Liver (tissue), 9 donors: ENCODE measurements around the gene GCNT2. TPM values are rescaled to one million over a fixed set of nuclear protein-coding genes. Genes with fewer than 3 reads are reported as not detected.

Source experiments
- DNase-seq: peaks from one replicate; pipeline ENCODE4 v3.0.0-alpha.2; 2017; ENCODE audit warnings: low spot score
- H3K27ac ChIP-seq, 2 donors: one replicate each; pipeline ENCODE4 v1.7.0; 2013; ENCODE audit warnings: inconsistent platforms in 2 of 2, low read length in 2 of 2, control low read depth in 1 of 2, low read depth in 1 of 2, mild to moderate bottlenecking in 1 of 2
- H3K27me3 ChIP-seq, 4 donors: one replicate each; pipeline versions ENCODE4 v1.6.1 to v1.7.0; 2013; ENCODE audit warnings: low read length in 3 of 4, inconsistent platforms in 1 of 4, mild to moderate bottlenecking in 1 of 4, moderate library complexity in 1 of 4; ENCODE audit not compliant: control insufficient read depth in 4 of 4, insufficient read depth in 4 of 4
- H3K36me3 ChIP-seq, 4 donors: one replicate each; pipeline versions ENCODE4 v1.6.1 to v1.7.0; 2013; ENCODE audit warnings: low read length in 3 of 4, mild to moderate bottlenecking in 3 of 4, low read depth in 1 of 4, moderate library complexity in 1 of 4; ENCODE audit not compliant: control insufficient read depth in 4 of 4, insufficient read depth in 3 of 4
- H3K4me1 ChIP-seq, 4 donors: one replicate each; pipeline versions ENCODE4 v1.6.1 to v1.7.0; 2013; ENCODE audit warnings: low read length in 3 of 4, mild to moderate bottlenecking in 3 of 4, moderate library complexity in 1 of 4; ENCODE audit not compliant: control insufficient read depth in 4 of 4, insufficient read depth in 4 of 4
- H3K4me3 ChIP-seq, 3 donors: one replicate each; pipeline versions ENCODE4 v1.6.1 to v1.7.0; 2013; ENCODE audit warnings: low read length in 3 of 3, control low read depth in 1 of 3, low read depth in 1 of 3, mild to moderate bottlenecking in 1 of 3
- H3K9ac ChIP-seq, 2 donors: one replicate each; pipeline ENCODE4 v1.7.0; 2013; ENCODE audit warnings: low read length in 2 of 2, mild to moderate bottlenecking in 2 of 2, moderate library complexity in 2 of 2, control low read depth in 1 of 2, low read depth in 1 of 2
- H3K9me3 ChIP-seq, 4 donors: one replicate each; pipeline versions ENCODE4 v1.6.1 to v1.7.0; 2013; ENCODE audit warnings: low read length in 3 of 4; ENCODE audit not compliant: control insufficient read depth in 4 of 4
- CTCF ChIP-seq: fragments of 150-350 bp; IDR thresholded peaks from 2 replicates; pipeline ENCODE4 v1.5.1; 2017; ENCODE audit warnings: improper control_type of control experiment, low read depth, low read length; ENCODE audit not compliant: missing input control
- EGR1 ChIP-seq, 2 donors: IDR thresholded peaks; 2 replicates each; pipeline ENCODE4 v1.6.1; 2016 to 2018; ENCODE audit warnings: antibody characterized with exemption in 2 of 2, low read depth in 2 of 2
- FOXA1 ChIP-seq: IDR thresholded peaks from 2 replicates; pipeline ENCODE4 v1.6.1; 2016; ENCODE audit warnings: antibody characterized with exemption
- FOXA2 ChIP-seq: IDR thresholded peaks from 2 replicates; pipeline ENCODE4 v1.6.1; 2016; ENCODE audit warnings: antibody characterized with exemption
- GABPA ChIP-seq, 2 donors: IDR thresholded peaks in 1 of 2; conservative IDR thresholded peaks in 1 of 2; 2 replicates each; pipeline ENCODE4 v1.6.1; 2016; ENCODE audit warnings: antibody characterized with exemption in 2 of 2, mild to moderate bottlenecking in 1 of 2, moderate library complexity in 1 of 2
- HNF4G ChIP-seq: IDR thresholded peaks from 2 replicates; pipeline ENCODE4 v1.6.1; 2016; ENCODE audit warnings: antibody characterized with exemption
- MAX ChIP-seq: IDR thresholded peaks from 2 replicates; pipeline ENCODE4 v1.6.1; 2016; ENCODE audit warnings: antibody characterized with exemption
- REST ChIP-seq: IDR thresholded peaks from 2 replicates; pipeline ENCODE4 v1.6.1; 2016; ENCODE audit warnings: antibody characterized with exemption, mild to moderate bottlenecking
- SP1 ChIP-seq: IDR thresholded peaks from 2 replicates; pipeline ENCODE4 v1.6.1; 2018; ENCODE audit warnings: antibody characterized with exemption, mild to moderate bottlenecking
- TAF1 ChIP-seq: conservative IDR thresholded peaks from 2 replicates; pipeline ENCODE4 v1.6.1; 2016; ENCODE audit warnings: antibody characterized with exemption, mild to moderate bottlenecking
- YY1 ChIP-seq: IDR thresholded peaks from 2 replicates; pipeline ENCODE4 v1.6.1; 2016; ENCODE audit warnings: antibody characterized with exemption, mild to moderate bottlenecking
- ZBTB33 ChIP-seq: IDR thresholded peaks from 2 replicates; pipeline ENCODE4 v1.6.1; 2016; ENCODE audit warnings: antibody characterized with exemption
- WGBS: extraction: QIAGEN DNeasy Blood & Tissue Kit; methylation state at CpG from one replicate; pipeline ENCODE4 v1.1.7; 2013; 5-methylcytosine and 5-hydroxymethylcytosine counted together
- polyA plus RNA-seq, 2 donors: library from polyadenylated mRNA; stranded (reverse) in 1 of 2; unstranded in 1 of 2; fragments of 200-250 nt in 1 of 2; fragments of >200 nt in 1 of 2; fragmentation: Nextera tagmentation in 1 of 2; extraction: Ambion mirVana in 1 of 2; gene quantifications; one replicate each; pipeline versions ENCODE4 v1.2.1 to v1.2.3, GENCODE V29; 2013 to 2015
- total RNA-seq, 2 donors: library from RNA; depleted of rRNA; stranded (reverse); fragments of >200 nt; gene quantifications; one replicate each; pipeline ENCODE4 v1.2.3, GENCODE V29; 2014
- donor health status: healthy.
- donor health status: healthy.
- donor health status: healthy.
- donor health status: healthy.
- donor health status: healthy.

The GCNT2 gene
- total and polyA plus RNA-seq, 4 donors = 2.8 to 16.7 (median 4.2) TPM

- TF ChIP-seq REST = no peak
- no peak for TF ChIP-seq YY1
Observed at GRCh38 chr6:10545482-10545881, 24.3 kb downstream of the GCNT2 start (continued).

- TF ChIP-seq FOXA1 = no peak
- TF ChIP-seq MAX = no peak
- no peak for TF ChIP-seq FOXA2
- TF ChIP-seq SP1 = no peak
- TF ChIP-seq YY1 = no peak
- no peak for TF ChIP-seq GABPA (IDR thresholded peaks at IDR 0.05 in 1 of 2, conservative IDR thresholded peaks at IDR 0.05 in 1 of 2)
- no peak for TF ChIP-seq HNF4G
- no peak for TF ChIP-seq EGR1 (IDR thresholded peaks at IDR 0.05; ENCODE audit: low read depth in 2 of 2)
- H3K4me1 ChIP-seq = peaks cover 0 to 7% (median 0%) of the 10 kb centered on the region in 4 donors
- no peaks in the 10 kb centered on the region for H3K9me3 ChIP-seq
- no peak overlapping the region for H3K4me3 ChIP-seq
- no peak for DNase-seq
- H3K9ac ChIP-seq = no peak overlapping the region
- no peaks in the 10 kb centered on the region for H3K27me3 ChIP-seq
- no peak overlapping the region for H3K27ac ChIP-seq
- no peaks in the 10 kb centered on the region for H3K36me3 ChIP-seq
Observed at GRCh38 chr6:10547809-10548208, 26.7 kb downstream of the GCNT2 start.

GRCh38 chr6:10550764-10551163, 29.6 kb downstream of the GCNT2 start:
- Histone ChIP-seq H3K9me3 (no peaks in the 10 kb centered on the region), H3K27ac (no peak overlapping the region), H3K36me3 (no peaks in the 10 kb centered on the region), H3K27me3 (no peaks in the 10 kb centered on the region), H3K4me1 (peaks cover 4 to 16% (median 8%) of the 10 kb centered on the region in 4 donors), H3K4me3 (no peak overlapping the region), H3K9ac (no peak overlapping the region)
- WGBS = 95% methylated on average over 1 of the region's 1 CpG
- DNase-seq = no peak
- TF ChIP-seq REST (no peak), GABPA (IDR thresholded peaks at IDR 0.05 in 1 of 2, conservative IDR thresholded peaks at IDR 0.05 in 1 of 2) (no peak), HNF4G (no peak), TAF1 (no peak), CTCF (no peak), SP1 (no peak), ZBTB33 (no peak), MAX (no peak), FOXA1 (no peak)
